ENCODE results near the gene RTN4. TPM values are rescaled to one million over a fixed set of nuclear protein-coding genes. Genes with fewer than 3 reads are reported as not detected.

The RTN4 gene
- total RNA-seq, 2 experiments from 2014 or later = 84.9 to 85.7 TPM

GRCh38 chr2:54941248-54941984 lies 108.8 kb downstream of the RTN4 start:
- H3K27ac ChIP-seq (ENCODE audit: low read depth in 1 of 2, low read length in 2 of 2) = no peak overlapping the region
- Mint-ChIP-seq H3K27ac (no peak overlapping the region), H3K9me3 (no peaks in the 10 kb centered on the region), H3K4me3 (no peak overlapping the region), H3K27me3 (peaks cover 4% of the 10 kb centered on the region), H3K36me3 (ENCODE audit: low read depth) (no peaks in the 10 kb centered on the region), H3K4me1 (ENCODE audit: low read depth) (no peaks in the 10 kb centered on the region)
- no peaks in the 10 kb centered on the region for H3K27me3 ChIP-seq (ENCODE audit: control insufficient read depth in 1 of 2, insufficient read depth in 2 of 2, low read length in 2 of 2)
- ChIA-PET CTCF (no interaction called here), POLR2A (no interaction called here)
- DNase-seq = no peak
- intact Hi-C loops (cut with DNase I, micrococcal nuclease) = no loop called here
- H3K4me3 ChIP-seq (ENCODE audit: low read length) = no peak overlapping the region
- H3K4me1 ChIP-seq (ENCODE audit: insufficient read depth, low read length) = peaks cover 20% of the 10 kb centered on the region
- TF ChIP-seq CTCF (IDR thresholded peaks at IDR 0.05) = no peak
- ATAC-seq (ENCODE audit: poor library complexity) = no peak
- peaks cover 8 to 19% of the 10 kb centered on the region in 2 experiments for H3K9me3 ChIP-seq (ENCODE audit: control insufficient read depth in 1 of 2, insufficient read depth in 1 of 2, low read length in 2 of 2)
- no peaks in the 10 kb centered on the region for H3K36me3 ChIP-seq (ENCODE audit: insufficient read depth, low read length)

- H3K4me3 ChIP-seq (ENCODE audit: low read length) = no peak overlapping the region
- Mint-ChIP-seq H3K27ac (no peak overlapping the region), H3K27me3 (no peaks in the 10 kb centered on the region), H3K4me1 (ENCODE audit: low read depth) (no peaks in the 10 kb centered on the region), H3K9me3 (no peaks in the 10 kb centered on the region), H3K4me3 (no peak overlapping the region), H3K36me3 (ENCODE audit: low read depth) (no peaks in the 10 kb centered on the region)
- H3K9me3 ChIP-seq (ENCODE audit: control insufficient read depth in 1 of 2, insufficient read depth in 1 of 2, low read length in 2 of 2) = peaks cover 8 to 19% of the 10 kb centered on the region in 2 experiments
- H3K27me3 ChIP-seq (ENCODE audit: control insufficient read depth in 1 of 2, insufficient read depth in 2 of 2, low read length in 2 of 2) = no peaks in the 10 kb centered on the region
- no peaks in the 10 kb centered on the region for H3K36me3 ChIP-seq (ENCODE audit: insufficient read depth, low read length)
- ATAC-seq (ENCODE audit: poor library complexity) (no peak), DNase-seq (no peak)
- H3K4me1 ChIP-seq (ENCODE audit: insufficient read depth, low read length) = peaks cover 20% of the 10 kb centered on the region
- TF ChIP-seq CTCF (IDR thresholded peaks at IDR 0.05) = no peak
- no peak overlapping the region for H3K27ac ChIP-seq (ENCODE audit: low read depth in 1 of 2, low read length in 2 of 2)
- ChIA-PET POLR2A (no interaction called here), CTCF (no interaction called here)
- intact Hi-C loops (cut with DNase I, micrococcal nuclease) = no loop called here
Measured at GRCh38 chr2:54940723-54941122, 109.5 kb downstream of the RTN4 start.

GRCh38 chr2:54939446-54940118 lies 110.7 kb downstream of the RTN4 start:
- POLR2A ChIA-PET = no interaction called here
- intact Hi-C loops (cut with DNase I, micrococcal nuclease) = no loop called here
- no peaks in the 10 kb centered on the region for H3K36me3 ChIP-seq (ENCODE audit: insufficient read depth, low read length)
- Mint-ChIP-seq H3K4me3 (no peak overlapping the region), H3K9me3 (no peaks in the 10 kb centered on the region), H3K36me3 (ENCODE audit: low read depth) (no peaks in the 10 kb centered on the region), H3K27ac (no peak overlapping the region), H3K4me1 (ENCODE audit: low read depth) (no peaks in the 10 kb centered on the region), H3K27me3 (no peaks in the 10 kb centered on the region)
- peaks cover 8 to 19% of the 10 kb centered on the region in 2 experiments for H3K9me3 ChIP-seq (ENCODE audit: control insufficient read depth in 1 of 2, insufficient read depth in 1 of 2, low read length in 2 of 2)
- CTCF ChIA-PET = no interaction called here
- no peak overlapping the region for H3K4me3 ChIP-seq (ENCODE audit: low read length)
- DNase-seq (no peak), ATAC-seq (ENCODE audit: poor library complexity) (no peak)
- no peak overlapping the region for H3K27ac ChIP-seq (ENCODE audit: low read depth in 1 of 2, low read length in 2 of 2)
- no peak for TF ChIP-seq CTCF (IDR thresholded peaks at IDR 0.05)
- no peaks in the 10 kb centered on the region for H3K27me3 ChIP-seq (ENCODE audit: control insufficient read depth in 1 of 2, insufficient read depth in 2 of 2, low read length in 2 of 2)
- peaks cover 16% of the 10 kb centered on the region for H3K4me1 ChIP-seq (ENCODE audit: insufficient read depth, low read length)
